GM18508 (cell line): ENCODE data around the gene TEKT4.
"Not testable (repeated sequence)": the region's sequence is repeated elsewhere in the genome, so short reads cannot be mapped to it uniquely, and the experiment has no call there.

Experiments used
- ATAC-seq: cut with Tn5 transposase; IDR thresholded peaks from one replicate; pipeline ENCODE4 v1.9.1; 2021; ENCODE audit warnings: moderate number of reproducible peaks; ENCODE audit not compliant: insufficient read depth, unreplicated experiment

The TEKT4 gene

GRCh38 chr2:94875820-94876522 lies 4.7 kb downstream of the TEKT4 start:
- no peak for ATAC-seq

- ATAC-seq, result no peak
Measured at GRCh38 chr2:94876523-94876863, 5.3 kb downstream of the TEKT4 start.

- ATAC-seq, result no peak
Measured at GRCh38 chr2:94877129-94877528, 5.9 kb downstream of the TEKT4 start.

- ATAC-seq, result not testable (repeated sequence)
Measured at GRCh38 chr2:94878575-94878974, 7.3 kb downstream of the TEKT4 start.

- ATAC-seq, result no peak
Measured at GRCh38 chr2:94879314-94879981, 8.2 kb downstream of the TEKT4 start.

- no peak for ATAC-seq
Measured at GRCh38 chr2:94879982-94880377, 8.8 kb downstream of the TEKT4 start.

GRCh38 chr2:94880507-94880906 lies 9.3 kb downstream of the TEKT4 start:
- ATAC-seq, result no peak

GRCh38 chr2:94881070-94881469 lies 9.8 kb downstream of the TEKT4 start:
- ATAC-seq, result no peak

- no peak for ATAC-seq
Measured at GRCh38 chr2:94890234-94890633, 19.0 kb downstream of the TEKT4 start.

- not testable (repeated sequence) for ATAC-seq
Measured at GRCh38 chr2:94895273-94895672, 24.0 kb downstream of the TEKT4 start.

- not testable (repeated sequence) for ATAC-seq
Measured at GRCh38 chr2:94906976-94907375, 35.7 kb downstream of the TEKT4 start.

GRCh38 chr2:94923196-94923595 lies 52.0 kb downstream of the TEKT4 start:
- ATAC-seq, result no peak

GRCh38 chr2:94924999-94925398 lies 53.8 kb downstream of the TEKT4 start:
- ATAC-seq, result not testable (repeated sequence)
